Lung (tissue), 12 donors: ENCODE measurements around the gene KIF3C. TPM values are rescaled to one million over a fixed set of nuclear protein-coding genes. Genes with fewer than 3 reads are reported as not detected.

Experiments
- ATAC-seq: fragments of 200-7000 bp; cut with Tn5 transposase; one replicate; pipeline ENCODE4 v1.9.1; 2020; ENCODE audit warnings: moderate number of reproducible peaks; ENCODE audit not compliant: insufficient read depth, low FRiP score
- DNase-seq, 3 donors: peaks; one replicate each; pipeline ENCODE4 v3.0.0-alpha.2; 2013 to 2017
- H3K27ac ChIP-seq, 2 donors: one replicate each; pipeline ENCODE4 v1.5.1; 2013; ENCODE audit warnings: mild to moderate bottlenecking in 2 of 2, moderate library complexity in 2 of 2, control low read depth in 1 of 2, inconsistent platforms in 1 of 2, low read depth in 1 of 2, low read length in 1 of 2
- H3K27me3 ChIP-seq, 3 donors: one replicate each; pipeline ENCODE4 v1.5.1; 2013; ENCODE audit warnings: low read length in 2 of 3; ENCODE audit not compliant: control insufficient read depth in 3 of 3, insufficient read depth in 3 of 3
- H3K36me3 ChIP-seq, 4 donors: one replicate each; pipeline ENCODE4 v1.5.1; 2013; ENCODE audit warnings: low read length in 4 of 4, mild to moderate bottlenecking in 1 of 4, moderate library complexity in 1 of 4; ENCODE audit not compliant: control insufficient read depth in 4 of 4, insufficient read depth in 4 of 4
- H3K4me1 ChIP-seq, 5 donors: one replicate each; pipeline ENCODE4 v1.5.1; 2013; ENCODE audit warnings: low read length in 5 of 5, mild to moderate bottlenecking in 2 of 5, moderate library complexity in 1 of 5; ENCODE audit not compliant: control insufficient read depth in 5 of 5, insufficient read depth in 5 of 5
- H3K4me3 ChIP-seq: one replicate; pipeline ENCODE4 v1.5.1; 2013; ENCODE audit warnings: mild to moderate bottlenecking, control low read depth, moderate library complexity
- H3K9ac ChIP-seq, 2 donors: one replicate each; pipeline ENCODE4 v1.5.1; 2013; ENCODE audit warnings: low read length in 2 of 2, control low read depth in 1 of 2; ENCODE audit not compliant: insufficient read depth in 1 of 2
- H3K9me3 ChIP-seq, 4 donors: one replicate each; pipeline ENCODE4 v1.5.1; 2013; ENCODE audit warnings: low read length in 3 of 4, mild to moderate bottlenecking in 1 of 4, moderate library complexity in 1 of 4; ENCODE audit not compliant: control insufficient read depth in 4 of 4, insufficient read depth in 3 of 4
- WGBS, 2 donors: extraction: QIAGEN DNeasy Blood & Tissue Kit; methylation state at CpG; one replicate each; pipeline ENCODE4 v1.1.7; 2013; 5-methylcytosine and 5-hydroxymethylcytosine counted together
- polyA plus RNA-seq, 2 donors: library from polyadenylated mRNA; stranded (reverse); fragments of 200-250 nt; gene quantifications; one replicate each; pipeline ENCODE4 v1.2.1, GENCODE V29; 2013
- total RNA-seq, 2 donors: library from RNA; depleted of rRNA in 1 of 2; stranded (reverse); fragments of >200 nt in 1 of 2; gene quantifications; one replicate each; pipeline ENCODE4 v1.2.1, GENCODE V29; 2014 to 2021
- TF ChIP-seq, protein P1 (sequence below): IDR thresholded peaks from 2 replicates; pipeline ENCODE4 v1.5.1; 2012; ENCODE audit warnings: mild to moderate bottlenecking; ENCODE audit errors: control extremely low read depth, extremely low read depth
- donor health status: control.
- donor health status: control.
- donor health status: Bipolar disorder and iron deficiency.
- donor health status: healthy.
- donor health status: DM: yes; HTN: yes; CAD: no.

Gene KIF3C
- total and polyA plus RNA-seq, 4 donors: 1.1 to 6.2 (median 4.2) TPM

- ATAC-seq (no peak), DNase-seq (no peak)
- H3K9me3 ChIP-seq: peaks cover 0 to 3% (median 0%) of the 10 kb centered on the region in 4 donors
- peaks cover 0 to 12% (median 7%) of the 10 kb centered on the region in 4 donors for H3K36me3 ChIP-seq
- H3K4me1 ChIP-seq: no peaks in the 10 kb centered on the region
- no peak overlapping the region for H3K4me3 ChIP-seq
- H3K9ac ChIP-seq: no peak overlapping the region
- TF ChIP-seq, protein P1, sequence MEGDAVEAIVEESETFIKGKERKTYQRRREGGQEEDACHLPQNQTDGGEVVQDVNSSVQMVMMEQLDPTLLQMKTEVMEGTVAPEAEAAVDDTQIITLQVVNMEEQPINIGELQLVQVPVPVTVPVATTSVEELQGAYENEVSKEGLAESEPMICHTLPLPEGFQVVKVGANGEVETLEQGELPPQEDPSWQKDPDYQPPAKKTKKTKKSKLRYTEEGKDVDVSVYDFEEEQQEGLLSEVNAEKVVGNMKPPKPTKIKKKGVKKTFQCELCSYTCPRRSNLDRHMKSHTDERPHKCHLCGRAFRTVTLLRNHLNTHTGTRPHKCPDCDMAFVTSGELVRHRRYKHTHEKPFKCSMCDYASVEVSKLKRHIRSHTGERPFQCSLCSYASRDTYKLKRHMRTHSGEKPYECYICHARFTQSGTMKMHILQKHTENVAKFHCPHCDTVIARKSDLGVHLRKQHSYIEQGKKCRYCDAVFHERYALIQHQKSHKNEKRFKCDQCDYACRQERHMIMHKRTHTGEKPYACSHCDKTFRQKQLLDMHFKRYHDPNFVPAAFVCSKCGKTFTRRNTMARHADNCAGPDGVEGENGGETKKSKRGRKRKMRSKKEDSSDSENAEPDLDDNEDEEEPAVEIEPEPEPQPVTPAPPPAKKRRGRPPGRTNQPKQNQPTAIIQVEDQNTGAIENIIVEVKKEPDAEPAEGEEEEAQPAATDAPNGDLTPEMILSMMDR: no peak
- no peak overlapping the region for H3K27ac ChIP-seq
- WGBS, 2 donors: 95% methylated on average over 18 of the region's 18 CpGs
- H3K27me3 ChIP-seq: no peaks in the 10 kb centered on the region
These were observed 53.6 kb downstream of the KIF3C start for GRCh38 chr2:25928668-25929067.

GRCh38 chr2:25926984-25927756 lies 55.1 kb downstream of the KIF3C start:
- H3K9ac ChIP-seq: no peak overlapping the region
- peaks cover 0 to 12% (median 6%) of the 10 kb centered on the region in 4 donors for H3K36me3 ChIP-seq
- TF ChIP-seq, protein P1: no peak
- H3K4me1 ChIP-seq: no peaks in the 10 kb centered on the region
- no peak for ATAC-seq
- DNase-seq: no peak
- H3K4me3 ChIP-seq: no peak overlapping the region
- 75 to 79% methylated on average over 18 of the region's 18 CpGs for WGBS, 2 donors
- H3K9me3 ChIP-seq: peaks cover 0 to 3% (median 0%) of the 10 kb centered on the region in 4 donors
- H3K27ac ChIP-seq: no peak overlapping the region
- no peaks in the 10 kb centered on the region for H3K27me3 ChIP-seq

GRCh38 chr2:25922501-25922900 lies 59.8 kb downstream of the KIF3C start:
- 80 to 86% methylated on average over 2 of the region's 2 CpGs for WGBS, 2 donors
- Histone ChIP-seq H3K27me3 (no peaks in the 10 kb centered on the region), H3K4me1 (no peaks in the 10 kb centered on the region), H3K9me3 (peaks cover 0 to 3% (median 0%) of the 10 kb centered on the region in 4 donors), H3K36me3 (peaks cover 0 to 6% (median 0%) of the 10 kb centered on the region in 4 donors), H3K27ac (no peak overlapping the region), H3K9ac (no peak overlapping the region), H3K4me3 (no peak overlapping the region)
- no peak for ATAC-seq
- DNase-seq: no peak
- TF ChIP-seq, protein P1: no peak
